Body of pancreas (tissue), 4 donors: ENCODE measurements around the gene FAM185A.
"Not testable (repeated sequence)": the region's sequence is repeated elsewhere in the genome, so short reads cannot be mapped to it uniquely, and the experiment has no call there.

ENCODE experiments used
- CTCF ChIP-seq, 7 experiments: fragments of 450-650 bp in 4 of 7; fragments of 200-600 bp in 3 of 7; sonication (generic) in 3 of 7; IDR thresholded peaks; one replicate each; pipeline ENCODE4 v1.5.1; 2016 to 2019; ENCODE audit warnings: antibody characterized with exemption in 7 of 7
- POLR2A ChIP-seq, 3 donors: fragments of 450-650 bp; IDR thresholded peaks; one replicate each; pipeline ENCODE4 v1.6.1; 2016; ENCODE audit warnings: antibody characterized with exemption in 3 of 3, mild to moderate bottlenecking in 2 of 3

DNA sequence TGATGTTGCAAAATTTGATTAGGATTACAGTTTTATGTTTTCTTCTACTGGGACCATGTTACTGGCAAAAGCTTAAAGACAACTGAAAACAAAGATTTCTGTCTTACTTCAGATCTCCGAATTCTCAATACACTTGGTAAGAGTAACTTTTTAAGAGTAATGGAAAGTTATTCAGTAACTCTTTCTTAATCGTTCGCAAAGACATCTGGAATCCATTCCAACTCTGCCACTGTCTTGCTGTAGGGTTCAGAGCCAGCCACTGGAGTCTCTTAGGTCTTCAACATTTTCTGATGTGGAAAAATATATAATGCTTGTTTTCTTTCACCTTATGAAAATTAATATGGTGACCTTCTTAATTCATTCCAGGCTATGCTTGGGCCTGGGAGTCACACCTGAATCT is 29.9 kb downstream of the FAM185A start:
- not testable (repeated sequence) for TF ChIP-seq POLR2A, CTCF (IDR thresholded peaks at IDR 0.05)
